ENCODE measurements around the gene GRHL3. TPM values are rescaled to one million over a fixed set of nuclear protein-coding genes. Genes with fewer than 3 reads are reported as not detected.

Gene GRHL3
- polyA plus RNA-seq, 3 donors: 5.2 to 6.7 (median 5.5) TPM

- DNase-seq: no peak
These were observed 2.1 kb upstream of the GRHL3 start for GRCh38 chr1:24317081-24317480.

- no peak for DNase-seq
These were observed 1.1 kb upstream of the GRHL3 start for GRCh38 chr1:24317956-24318614.

GRCh38 chr1:24318615-24319311, 394 bp upstream of the GRHL3 start:
- no peak for DNase-seq

- no peak for DNase-seq
These were observed 805 bp downstream of the GRHL3 start for GRCh38 chr1:24319962-24320361.

- DNase-seq: no peak
These were observed 2.0 kb downstream of the GRHL3 start for GRCh38 chr1:24321126-24321525.

GRCh38 chr1:24321697-24322469, 2.7 kb downstream of the GRHL3 start:
- DNase-seq: peak; percentile 33

GRCh38 chr1:24322470-24323177, 3.5 kb downstream of the GRHL3 start:
- DNase-seq: no peak

- DNase-seq: no peak
These were observed 4.1 kb downstream of the GRHL3 start for GRCh38 chr1:24323281-24323680.

GRCh38 chr1:24324903-24325302, 5.7 kb downstream of the GRHL3 start:
- DNase-seq: no peak

- no peak for DNase-seq
These were observed 6.7 kb downstream of the GRHL3 start for GRCh38 chr1:24325587-24326449.

GRCh38 chr1:24327486-24327885, 8.3 kb downstream of the GRHL3 start:
- no peak for DNase-seq

GRCh38 chr1:24327891-24328290, 8.7 kb downstream of the GRHL3 start:
- no peak for DNase-seq

- no peak for DNase-seq
These were observed 10.2 kb downstream of the GRHL3 start for GRCh38 chr1:24329331-24329730.

- no peak for DNase-seq
These were observed 10.8 kb downstream of the GRHL3 start for GRCh38 chr1:24329797-24330543.

GRCh38 chr1:24331961-24332673, 13.0 kb downstream of the GRHL3 start:
- DNase-seq: no peak

GRCh38 chr1:24336075-24336474, 16.9 kb downstream of the GRHL3 start:
- DNase-seq: no peak

GRCh38 chr1:24337455-24337854, 18.3 kb downstream of the GRHL3 start:
- no peak for DNase-seq

- DNase-seq: no peak
These were observed 19.3 kb downstream of the GRHL3 start for GRCh38 chr1:24338447-24338846.

GRCh38 chr1:24339996-24340395, 20.8 kb downstream of the GRHL3 start:
- no peak for DNase-seq

GRCh38 chr1:24340770-24341169, 21.6 kb downstream of the GRHL3 start:
- DNase-seq: no peak
